Measurements from ENCODE around the gene THRA. TPM values are rescaled to one million over a fixed set of nuclear protein-coding genes. Genes with fewer than 3 reads are reported as not detected.

Gene THRA
- total and polyA plus RNA-seq, 9 of the 15 experiments (the other 6 are each of a cell fraction or from before 2014, with no cell fraction given), result 0.34 to 23.4 (median 12.7) TPM

- H4K20me1 ChIP-seq (replicated peaks; ENCODE audit: control insufficient read depth, insufficient read depth, low read length), result no peaks in the 10 kb centered on the region
- ATAC-seq (no peak), DNase-seq (ENCODE audit: extremely low read depth in 1 of 4, low spot score in 3 of 4) (no peak), FAIRE-seq (no peak)
- ChIA-PET CTCF (ENCODE audit: low intra/inter-chr PET ratio) (no interaction called here), POLR2A (interaction anchor here (0.6 to 1.6 kb wide), 2 partner anchors 9 to 19 kb away, joined by 3 to 6 read pairs; no protein-coding TSS in a partner anchor)
- H3K79me2 ChIP-seq (ENCODE audit: control insufficient read depth, insufficient read depth, low read length), result no peaks in the 10 kb centered on the region
- in situ Hi-C loops (cut with MboI) (loop anchor here (25.0 kb wide), 1 partner anchor 267 kb away; the partner anchor contains the start of gene CDC6), intact Hi-C loops (cut with micrococcal nuclease) (no loop called here)
- H3K9ac ChIP-seq (ENCODE audit: insufficient read depth in 1 of 2, low read depth in 2 of 2, low read length in 2 of 2), result no peak overlapping the region
- H3K27me3 ChIP-seq (ENCODE audit: control insufficient read depth in 2 of 2, insufficient read depth in 2 of 2, low read length in 2 of 2), result no peaks in the 10 kb centered on the region
- no peaks in the 10 kb centered on the region for H3K9me1 ChIP-seq (ENCODE audit: control insufficient read depth, insufficient read depth, low read length)
- WGBS (ENCODE audit: insufficient coverage, low coverage, missing lambda C conversion rate), result 94% methylated on average over 9 of the region's 13 CpGs
- peaks cover 0 to 46% of the 10 kb centered on the region in 2 experiments; a peak in 3 of 5 replicates for H3K4me1 ChIP-seq (replicated peaks in 1 of 2; ENCODE audit: control insufficient read depth in 2 of 2, insufficient read depth in 2 of 2, low read length in 2 of 2)
- no peak overlapping the region for H3K4me2 ChIP-seq (ENCODE audit: insufficient read depth, low read length)
- H3K4me3 ChIP-seq, result no peak overlapping the region
- BruUV-seq (replicated peaks), result no TSS peak
- no peak overlapping the region for H3K27ac ChIP-seq (ENCODE audit: extremely low read depth, low read depth, low read length)
- no peak overlapping the region for H2AFZ ChIP-seq (ENCODE audit: low read depth, low read length)
- no peaks in the 10 kb centered on the region for H3K9me3 ChIP-seq (replicated peaks; ENCODE audit: control insufficient read depth, insufficient read depth, low read depth, low read length)
- peaks cover 63% of the 10 kb centered on the region for H3K36me3 ChIP-seq (ENCODE audit: control insufficient read depth, insufficient read depth, low read length)
- TF ChIP-seq BCL6 (CRISPR knock-in tag; IDR thresholded peaks at IDR 0.05), result no peak
- no peak for TF ChIP-seq PPARD (CRISPR knock-in tag; IDR thresholded peaks at IDR 0.05)
- TF ChIP-seq EGR1 (conservative IDR thresholded peaks at IDR 0.05), result no peak
- TF ChIP-seq AFF1 (IDR thresholded peaks at IDR 0.05; ENCODE audit: low read depth in 1 of 2, partially characterized antibody in 2 of 2), result no peak
Measured at GRCh38 chr17:40020146-40020545, 42.6 kb upstream of the THRA start.

All from K562 (cell line).